ENCODE measurements around the gene METTL24. TPM values are rescaled to one million over a fixed set of nuclear protein-coding genes. Genes with fewer than 3 reads are reported as not detected.

The METTL24 gene
- total and polyA plus RNA-seq, 2 donors (not counting 1 experiment from before 2014, with no cell fraction given): 0.18 to 2.6 TPM

DNA sequence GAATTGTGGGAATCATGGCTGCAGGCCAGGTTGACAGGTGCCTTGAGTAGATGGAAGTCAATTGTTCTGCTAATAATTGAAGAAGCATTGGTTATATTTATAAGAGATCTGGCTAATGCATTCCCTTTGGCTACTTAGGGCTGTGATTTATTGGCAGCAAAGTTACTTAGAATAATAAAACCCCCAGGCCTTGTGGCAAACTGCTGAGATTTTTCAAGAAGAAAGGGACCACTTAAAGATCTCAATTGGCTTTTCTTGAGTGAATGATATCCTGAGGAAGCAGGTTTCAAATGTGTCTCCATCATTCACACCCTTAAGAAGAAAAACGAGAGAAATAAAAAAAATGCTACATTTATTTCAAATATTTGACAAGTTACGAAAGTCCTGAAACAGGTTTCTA lies 29.8 kb upstream of the METTL24 start:
- no peak for TF ChIP-seq EZH2 (IDR thresholded peaks at IDR 0.05; ENCODE audit: low read length, missing control alignments)
- TF ChIP-seq, protein P1, sequence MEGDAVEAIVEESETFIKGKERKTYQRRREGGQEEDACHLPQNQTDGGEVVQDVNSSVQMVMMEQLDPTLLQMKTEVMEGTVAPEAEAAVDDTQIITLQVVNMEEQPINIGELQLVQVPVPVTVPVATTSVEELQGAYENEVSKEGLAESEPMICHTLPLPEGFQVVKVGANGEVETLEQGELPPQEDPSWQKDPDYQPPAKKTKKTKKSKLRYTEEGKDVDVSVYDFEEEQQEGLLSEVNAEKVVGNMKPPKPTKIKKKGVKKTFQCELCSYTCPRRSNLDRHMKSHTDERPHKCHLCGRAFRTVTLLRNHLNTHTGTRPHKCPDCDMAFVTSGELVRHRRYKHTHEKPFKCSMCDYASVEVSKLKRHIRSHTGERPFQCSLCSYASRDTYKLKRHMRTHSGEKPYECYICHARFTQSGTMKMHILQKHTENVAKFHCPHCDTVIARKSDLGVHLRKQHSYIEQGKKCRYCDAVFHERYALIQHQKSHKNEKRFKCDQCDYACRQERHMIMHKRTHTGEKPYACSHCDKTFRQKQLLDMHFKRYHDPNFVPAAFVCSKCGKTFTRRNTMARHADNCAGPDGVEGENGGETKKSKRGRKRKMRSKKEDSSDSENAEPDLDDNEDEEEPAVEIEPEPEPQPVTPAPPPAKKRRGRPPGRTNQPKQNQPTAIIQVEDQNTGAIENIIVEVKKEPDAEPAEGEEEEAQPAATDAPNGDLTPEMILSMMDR (conservative IDR thresholded peaks at IDR 0.05 in 1 of 2, IDR thresholded peaks at IDR 0.05 in 1 of 2; ENCODE audit: low read depth in 1 of 2, low read length in 2 of 2): no peak
- no peaks in the 10 kb centered on the region for H4K20me1 ChIP-seq (ENCODE audit: control insufficient read depth, extremely low read depth, insufficient read depth, low read length)
- no peaks in the 10 kb centered on the region for H3K79me2 ChIP-seq (ENCODE audit: control insufficient read depth, insufficient read depth, low read length)
- H3K27me3 ChIP-seq (ENCODE audit: control insufficient read depth, insufficient read depth, low read length): no peaks in the 10 kb centered on the region
- H3K27ac ChIP-seq (ENCODE audit: insufficient read depth, low read length): no peak overlapping the region
- no peaks in the 10 kb centered on the region for H3K36me3 ChIP-seq (ENCODE audit: control insufficient read depth, insufficient read depth, low read length)
- no peaks in the 10 kb centered on the region for H3K9me3 ChIP-seq (ENCODE audit: control insufficient read depth, insufficient read depth, low read depth, low read length)
- no peak overlapping the region for H2AFZ ChIP-seq (ENCODE audit: low read length)
- H3K4me3 ChIP-seq (replicated peaks in 1 of 4; ENCODE audit: control extremely low read depth in 1 of 4, insufficient read depth in 1 of 4, low read depth in 3 of 4, low read length in 4 of 4): no peak overlapping the region
- H3K9ac ChIP-seq (ENCODE audit: insufficient read depth, low read length): no peak overlapping the region
- H3K4me2 ChIP-seq (ENCODE audit: extremely low read depth, insufficient read depth, low read length): no peak overlapping the region
- no peaks in the 10 kb centered on the region for H3K4me1 ChIP-seq (ENCODE audit: control insufficient read depth, extremely low read depth, insufficient read depth, low read length)
- no peak for DNase-seq (ENCODE audit: low read depth in 2 of 2)

DNA sequence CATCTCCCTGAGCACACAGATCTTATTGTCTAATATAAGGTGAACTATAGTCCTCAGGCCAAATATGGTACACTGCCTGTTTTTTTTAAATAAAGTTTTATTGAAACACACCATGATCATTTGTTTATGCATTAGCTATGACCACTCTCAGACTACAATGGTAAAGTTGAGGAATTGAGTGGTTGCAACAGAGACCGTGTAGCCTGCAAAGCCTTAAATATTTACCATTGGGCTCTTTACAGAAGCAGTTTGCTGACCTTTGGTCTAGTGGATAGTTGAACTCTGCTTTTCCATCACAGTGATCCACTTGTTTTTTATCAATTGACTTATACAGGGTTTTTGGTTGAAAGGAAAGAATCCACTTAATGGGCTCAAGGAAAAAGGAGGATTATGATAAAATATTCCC lies 27.3 kb upstream of the METTL24 start:
- no peaks in the 10 kb centered on the region for H4K20me1 ChIP-seq (ENCODE audit: control insufficient read depth, extremely low read depth, insufficient read depth, low read length)
- H3K36me3 ChIP-seq (ENCODE audit: control insufficient read depth, insufficient read depth, low read length): no peaks in the 10 kb centered on the region
- no peak overlapping the region for H3K9ac ChIP-seq (ENCODE audit: insufficient read depth, low read length)
- no peaks in the 10 kb centered on the region for H3K27me3 ChIP-seq (ENCODE audit: control insufficient read depth, insufficient read depth, low read length)
- H3K27ac ChIP-seq (ENCODE audit: insufficient read depth, low read length): no peak overlapping the region
- no peak overlapping the region for H3K4me2 ChIP-seq (ENCODE audit: extremely low read depth, insufficient read depth, low read length)
- no peaks in the 10 kb centered on the region for H3K79me2 ChIP-seq (ENCODE audit: control insufficient read depth, insufficient read depth, low read length)
- H2AFZ ChIP-seq (ENCODE audit: low read length): no peak overlapping the region
- H3K4me3 ChIP-seq (replicated peaks in 1 of 4; ENCODE audit: control extremely low read depth in 1 of 4, insufficient read depth in 1 of 4, low read depth in 3 of 4, low read length in 4 of 4): no peak overlapping the region
- TF ChIP-seq, protein P1 (conservative IDR thresholded peaks at IDR 0.05 in 1 of 2, IDR thresholded peaks at IDR 0.05 in 1 of 2; ENCODE audit: low read depth in 1 of 2, low read length in 2 of 2): no peak
- TF ChIP-seq EZH2 (IDR thresholded peaks at IDR 0.05; ENCODE audit: low read length, missing control alignments): no peak
- no peaks in the 10 kb centered on the region for H3K9me3 ChIP-seq (ENCODE audit: control insufficient read depth, insufficient read depth, low read depth, low read length)
- no peaks in the 10 kb centered on the region for H3K4me1 ChIP-seq (ENCODE audit: control insufficient read depth, extremely low read depth, insufficient read depth, low read length)
- DNase-seq (ENCODE audit: low read depth in 2 of 2): no peak

DNA sequence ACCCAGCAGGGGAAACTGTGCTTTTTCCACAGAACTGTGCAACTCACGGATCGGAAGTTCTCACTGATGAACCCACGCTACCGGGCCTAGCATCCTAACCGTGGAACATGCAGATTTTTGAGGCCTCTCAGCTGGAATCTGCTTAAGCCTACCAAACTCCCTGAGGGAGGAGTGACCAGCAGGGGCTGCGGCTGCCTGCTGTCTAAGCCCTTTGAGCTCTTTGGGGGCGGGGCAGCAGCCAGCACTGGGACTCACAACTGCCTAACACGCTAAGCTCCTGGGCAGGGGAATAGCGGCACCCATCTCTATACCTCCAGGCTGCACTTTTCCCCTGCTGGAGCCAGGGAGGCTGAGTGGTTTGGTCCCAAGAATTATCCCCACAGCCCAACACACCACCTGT lies 20.4 kb upstream of the METTL24 start:
- no peaks in the 10 kb centered on the region for H3K4me1 ChIP-seq (ENCODE audit: control insufficient read depth, extremely low read depth, insufficient read depth, low read length)
- TF ChIP-seq, protein P1 (conservative IDR thresholded peaks at IDR 0.05 in 1 of 2, IDR thresholded peaks at IDR 0.05 in 1 of 2; ENCODE audit: low read depth in 1 of 2, low read length in 2 of 2): no peak
- TF ChIP-seq EZH2 (IDR thresholded peaks at IDR 0.05; ENCODE audit: low read length, missing control alignments): no peak
- H2AFZ ChIP-seq (ENCODE audit: low read length): no peak overlapping the region

More for the DNA sequence above, 20.4 kb upstream of the METTL24 start:
- Histone ChIP-seq H3K4me2 (ENCODE audit: extremely low read depth, insufficient read depth, low read length) (no peak overlapping the region), H3K9ac (ENCODE audit: insufficient read depth, low read length) (no peak overlapping the region), H3K36me3 (ENCODE audit: control insufficient read depth, insufficient read depth, low read length) (no peaks in the 10 kb centered on the region), H3K27ac (ENCODE audit: insufficient read depth, low read length) (no peak overlapping the region), H3K9me3 (ENCODE audit: control insufficient read depth, insufficient read depth, low read depth, low read length) (no peaks in the 10 kb centered on the region), H3K27me3 (ENCODE audit: control insufficient read depth, insufficient read depth, low read length) (no peaks in the 10 kb centered on the region), H3K4me3 (replicated peaks in 1 of 4; ENCODE audit: control extremely low read depth in 1 of 4, insufficient read depth in 1 of 4, low read depth in 3 of 4, low read length in 4 of 4) (no peak overlapping the region), H3K79me2 (ENCODE audit: control insufficient read depth, insufficient read depth, low read length) (no peaks in the 10 kb centered on the region), H4K20me1 (ENCODE audit: control insufficient read depth, extremely low read depth, insufficient read depth, low read length) (no peaks in the 10 kb centered on the region)
- no peak for DNase-seq (ENCODE audit: low read depth in 2 of 2)

All from fibroblast of lung (primary cell).